Thymus (tissue), 11 donors: ENCODE measurements around the gene ODAD4. TPM values are rescaled to one million over a fixed set of nuclear protein-coding genes. Genes with fewer than 3 reads are reported as not detected.

Experiments used
- DNase-seq, 9 donors: peaks; one replicate each; pipeline ENCODE4 v3.0.0-alpha.2; 2013; ENCODE audit warnings: low spot score in 9 of 9, low read depth in 6 of 9, missing footprints in 1 of 9
- H3K27ac ChIP-seq, 2 donors: one replicate each; pipeline ENCODE4 v1.5.1; 2013; ENCODE audit warnings: control low read depth in 1 of 2, low read depth in 1 of 2, low read length in 1 of 2, mild to moderate bottlenecking in 1 of 2, moderate library complexity in 1 of 2
- H3K27me3 ChIP-seq, 2 donors: one replicate each; pipeline ENCODE4 v1.5.1; 2013; ENCODE audit warnings: low read length in 1 of 2; ENCODE audit not compliant: control insufficient read depth in 2 of 2, insufficient read depth in 1 of 2
- H3K36me3 ChIP-seq, 2 donors: one replicate each; pipeline ENCODE4 v1.5.1; 2013; ENCODE audit warnings: low read length in 1 of 2, mild to moderate bottlenecking in 1 of 2, moderate library complexity in 1 of 2; ENCODE audit not compliant: control insufficient read depth in 2 of 2, insufficient read depth in 2 of 2
- H3K4me1 ChIP-seq, 2 donors: one replicate each; pipeline ENCODE4 v1.5.1; 2013; ENCODE audit warnings: low read length in 2 of 2; ENCODE audit not compliant: control insufficient read depth in 2 of 2, insufficient read depth in 2 of 2
- H3K4me3 ChIP-seq, 2 donors: one replicate each; pipeline ENCODE4 v1.5.1; 2013; ENCODE audit warnings: low read length in 2 of 2, control low read depth in 1 of 2, mild to moderate bottlenecking in 1 of 2
- H3K9me3 ChIP-seq, 2 donors: one replicate each; pipeline ENCODE4 v1.5.1; 2013; ENCODE audit warnings: low read length in 1 of 2, mild to moderate bottlenecking in 1 of 2; ENCODE audit not compliant: control insufficient read depth in 2 of 2, insufficient read depth in 1 of 2
- WGBS: extraction: QIAGEN DNeasy Blood & Tissue Kit; methylation state at CpG from one replicate; pipeline ENCODE4 v1.1.7; 2013; 5-methylcytosine and 5-hydroxymethylcytosine counted together
- polyA plus RNA-seq: library from polyadenylated mRNA; stranded (reverse); fragments of 200-250 nt; gene quantifications from one replicate; pipeline ENCODE4 v1.2.3, GENCODE V29; 2013
- total RNA-seq: library from RNA; stranded (reverse); fragments of 120-200 nt; gene quantifications from one replicate; pipeline ENCODE4 v1.2.4, GENCODE V29; 2013
- donor health status: healthy.

ODAD4 gene
- total and polyA plus RNA-seq, 2 donors, result 0.61 to 1.4 TPM

GRCh38 chr17:41943492-41943891 is 13.1 kb downstream of the ODAD4 start:
- H3K4me3 ChIP-seq, result no peak overlapping the region
- H3K27me3 ChIP-seq, result no peaks in the 10 kb centered on the region
- H3K36me3 ChIP-seq, result no peaks in the 10 kb centered on the region
- H3K27ac ChIP-seq, result no peak overlapping the region
- H3K9me3 ChIP-seq, result no peaks in the 10 kb centered on the region
- WGBS, result 98% methylated on average over 3 of the region's 3 CpGs
- DNase-seq, result no peak
- no peaks in the 10 kb centered on the region for H3K4me1 ChIP-seq

GRCh38 chr17:41944943-41945342 is 14.5 kb downstream of the ODAD4 start:
- WGBS, result 89% methylated on average over 3 of the region's 3 CpGs
- H3K27ac ChIP-seq, result no peak overlapping the region
- no peak overlapping the region for H3K4me3 ChIP-seq
- H3K36me3 ChIP-seq, result no peaks in the 10 kb centered on the region
- no peaks in the 10 kb centered on the region for H3K27me3 ChIP-seq
- no peaks in the 10 kb centered on the region for H3K9me3 ChIP-seq
- DNase-seq, result no peak
- no peaks in the 10 kb centered on the region for H3K4me1 ChIP-seq

GRCh38 chr17:41948762-41949460 is 18.5 kb downstream of the ODAD4 start:
- Histone ChIP-seq H3K27me3 (no peaks in the 10 kb centered on the region), H3K36me3 (no peaks in the 10 kb centered on the region), H3K27ac (no peak overlapping the region), H3K4me1 (no peaks in the 10 kb centered on the region), H3K4me3 (no peak overlapping the region), H3K9me3 (no peaks in the 10 kb centered on the region)
- no peak for DNase-seq
- WGBS, result 89% methylated on average over 11 of the region's 11 CpGs

- peaks cover 0 to 6% of the 10 kb centered on the region in 2 donors for H3K4me1 ChIP-seq
- no peak overlapping the region for H3K4me3 ChIP-seq
- H3K27ac ChIP-seq, result no peak overlapping the region
- no peaks in the 10 kb centered on the region for H3K36me3 ChIP-seq
- 96% methylated on average over 6 of the region's 6 CpGs for whole genome bisulfite sequencing
- H3K9me3 ChIP-seq, result no peaks in the 10 kb centered on the region
- no peak for DNase-seq
- H3K27me3 ChIP-seq, result no peaks in the 10 kb centered on the region
Observed at GRCh38 chr17:41956522-41956921, 26.1 kb downstream of the ODAD4 start.

GRCh38 chr17:41957031-41957868 is 26.8 kb downstream of the ODAD4 start:
- no peaks in the 10 kb centered on the region for H3K27me3 ChIP-seq
- H3K4me3 ChIP-seq, result no peak overlapping the region
- H3K4me1 ChIP-seq, result peaks cover 0 to 13% of the 10 kb centered on the region in 2 donors
- WGBS, result 86% methylated on average over 11 of the region's 11 CpGs
- no peak overlapping the region for H3K27ac ChIP-seq
- no peaks in the 10 kb centered on the region for H3K36me3 ChIP-seq
- H3K9me3 ChIP-seq, result no peaks in the 10 kb centered on the region
- no peak for DNase-seq

GRCh38 chr17:41957869-41958439 is 27.5 kb downstream of the ODAD4 start:
- H3K27me3 ChIP-seq, result no peaks in the 10 kb centered on the region
- peaks cover 0 to 20% of the 10 kb centered on the region in 2 donors for H3K4me1 ChIP-seq
- no peaks in the 10 kb centered on the region for H3K36me3 ChIP-seq
- no peak for DNase-seq
- H3K27ac ChIP-seq, result no peak overlapping the region
- H3K4me3 ChIP-seq, result no peak overlapping the region
- H3K9me3 ChIP-seq, result no peaks in the 10 kb centered on the region
- 97% methylated on average over 6 of the region's 6 CpGs for WGBS

GRCh38 chr17:41959030-41959335 is 28.6 kb downstream of the ODAD4 start:
- Histone ChIP-seq H3K27ac (no peak overlapping the region), H3K4me3 (no peak overlapping the region), H3K9me3 (no peaks in the 10 kb centered on the region), H3K27me3 (no peaks in the 10 kb centered on the region), H3K36me3 (no peaks in the 10 kb centered on the region), H3K4me1 (peaks cover 0 to 22% of the 10 kb centered on the region in 2 donors)
- WGBS, result 97% methylated on average over 2 of the region's 2 CpGs
- DNase-seq, result no peak

GRCh38 chr17:41959336-41960095 is 29.1 kb downstream of the ODAD4 start:
- DNase-seq, result peak in 2 of 9 donors; percentile 28 to 36
- H3K4me3 ChIP-seq, result no peak overlapping the region
- 84% methylated on average over 17 of the region's 17 CpGs for WGBS
- H3K27ac ChIP-seq, result no peak overlapping the region
- no peaks in the 10 kb centered on the region for H3K36me3 ChIP-seq
- no peaks in the 10 kb centered on the region for H3K27me3 ChIP-seq
- H3K9me3 ChIP-seq, result no peaks in the 10 kb centered on the region
- peaks cover 0 to 22% of the 10 kb centered on the region in 2 donors for H3K4me1 ChIP-seq
